ENCODE results near the gene LGALS4. TPM values are rescaled to one million over a fixed set of nuclear protein-coding genes. Genes with fewer than 3 reads are reported as not detected.
"Not testable (repeated sequence)": the region's sequence is repeated elsewhere in the genome, so short reads cannot be mapped to it uniquely, and the experiment has no call there.

The LGALS4 gene, protein sequence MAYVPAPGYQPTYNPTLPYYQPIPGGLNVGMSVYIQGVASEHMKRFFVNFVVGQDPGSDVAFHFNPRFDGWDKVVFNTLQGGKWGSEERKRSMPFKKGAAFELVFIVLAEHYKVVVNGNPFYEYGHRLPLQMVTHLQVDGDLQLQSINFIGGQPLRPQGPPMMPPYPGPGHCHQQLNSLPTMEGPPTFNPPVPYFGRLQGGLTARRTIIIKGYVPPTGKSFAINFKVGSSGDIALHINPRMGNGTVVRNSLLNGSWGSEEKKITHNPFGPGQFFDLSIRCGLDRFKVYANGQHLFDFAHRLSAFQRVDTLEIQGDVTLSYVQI
- 0.43 TPM in 1 of 2 replicates, not detected in the other for total RNA-seq

DNA sequence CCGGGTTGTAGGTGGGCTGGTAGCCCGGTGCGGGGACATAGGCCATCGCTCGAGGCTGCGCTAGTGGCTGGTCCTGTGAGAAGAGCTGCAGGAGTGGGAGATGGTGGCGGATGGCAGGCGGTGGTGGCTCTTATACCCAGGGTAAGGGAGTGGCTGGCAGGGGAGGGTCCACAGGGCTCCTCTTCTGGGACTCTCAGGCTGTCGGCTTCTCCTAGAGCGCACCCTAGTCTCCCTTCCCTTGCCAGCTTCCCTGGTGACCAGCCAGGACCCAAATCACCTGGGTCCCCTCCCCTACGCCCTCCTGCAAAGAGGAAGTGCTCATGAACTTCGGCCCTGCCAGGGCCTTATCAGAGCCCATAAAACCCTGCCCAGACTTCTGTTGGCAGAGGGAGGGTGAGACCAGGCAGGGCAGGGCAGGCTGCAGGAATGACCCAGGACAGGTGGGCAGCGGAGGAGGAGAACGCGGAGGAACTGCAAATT is at the start of gene LGALS4:
TSS of gene LGALS4 (minus strand) at position 105 of the 480 bp plus-strand sequence. CDS start at position 46, 59 bp downstream.
- no peak for DNase-seq (ENCODE audit: low read depth)
- H3K4me3 ChIP-seq (ENCODE audit: low read depth, low read length) = no peak within 1 kb of the TSS
- TF ChIP-seq, protein P1, sequence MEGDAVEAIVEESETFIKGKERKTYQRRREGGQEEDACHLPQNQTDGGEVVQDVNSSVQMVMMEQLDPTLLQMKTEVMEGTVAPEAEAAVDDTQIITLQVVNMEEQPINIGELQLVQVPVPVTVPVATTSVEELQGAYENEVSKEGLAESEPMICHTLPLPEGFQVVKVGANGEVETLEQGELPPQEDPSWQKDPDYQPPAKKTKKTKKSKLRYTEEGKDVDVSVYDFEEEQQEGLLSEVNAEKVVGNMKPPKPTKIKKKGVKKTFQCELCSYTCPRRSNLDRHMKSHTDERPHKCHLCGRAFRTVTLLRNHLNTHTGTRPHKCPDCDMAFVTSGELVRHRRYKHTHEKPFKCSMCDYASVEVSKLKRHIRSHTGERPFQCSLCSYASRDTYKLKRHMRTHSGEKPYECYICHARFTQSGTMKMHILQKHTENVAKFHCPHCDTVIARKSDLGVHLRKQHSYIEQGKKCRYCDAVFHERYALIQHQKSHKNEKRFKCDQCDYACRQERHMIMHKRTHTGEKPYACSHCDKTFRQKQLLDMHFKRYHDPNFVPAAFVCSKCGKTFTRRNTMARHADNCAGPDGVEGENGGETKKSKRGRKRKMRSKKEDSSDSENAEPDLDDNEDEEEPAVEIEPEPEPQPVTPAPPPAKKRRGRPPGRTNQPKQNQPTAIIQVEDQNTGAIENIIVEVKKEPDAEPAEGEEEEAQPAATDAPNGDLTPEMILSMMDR (IDR thresholded peaks at IDR 0.05; ENCODE audit: insufficient read depth, low read depth, low read length) = no peak

DNA sequence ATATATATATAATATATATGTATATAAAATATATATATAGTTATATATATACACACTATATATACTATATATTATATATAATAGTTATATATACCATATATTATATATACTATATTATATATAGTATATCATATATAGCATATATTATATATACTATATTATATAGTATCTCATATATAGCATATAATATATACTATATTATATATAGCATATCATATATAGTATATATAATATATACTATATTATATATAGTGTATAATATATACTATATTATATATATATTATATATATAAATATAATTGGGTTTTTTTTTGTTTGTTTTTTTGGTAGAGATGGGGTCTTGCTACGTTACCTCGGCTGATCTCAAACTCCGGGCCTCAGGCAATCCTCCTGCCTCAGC is 48.6 kb upstream of the LGALS4 start:
- H3K4me3 ChIP-seq (ENCODE audit: low read depth, low read length) = no peak overlapping the region
- no peak for DNase-seq (ENCODE audit: low read depth)
- TF ChIP-seq, protein P1 (IDR thresholded peaks at IDR 0.05; ENCODE audit: insufficient read depth, low read depth, low read length) = no peak

DNA sequence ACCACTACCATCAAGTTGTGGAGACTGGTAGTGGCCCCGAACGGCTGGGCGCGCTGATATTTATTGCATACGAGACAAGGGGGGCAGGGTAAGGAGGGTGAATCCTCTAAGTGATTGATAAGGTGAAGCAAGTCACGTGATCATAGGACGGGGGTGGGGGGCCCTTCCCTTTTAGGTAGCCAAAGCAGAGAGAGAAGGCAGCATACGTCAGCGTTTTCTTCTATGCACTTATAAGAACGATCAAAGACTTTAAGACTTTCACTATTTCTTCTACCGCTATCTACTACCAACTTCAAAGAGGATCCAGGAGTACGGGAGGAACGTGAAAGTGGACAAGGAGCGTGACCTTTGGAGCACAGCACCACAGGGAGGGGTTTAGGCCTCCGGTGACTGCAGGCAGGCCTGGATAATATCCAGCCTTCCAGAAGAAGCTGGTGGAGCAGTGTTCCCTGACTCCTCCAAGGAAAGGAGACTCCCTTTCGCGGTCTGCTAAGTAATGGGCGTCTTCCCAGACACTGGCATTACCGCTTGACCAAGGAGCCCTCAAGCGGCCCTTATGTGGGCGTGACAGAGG is 47.0 kb upstream of the LGALS4 start:
- peak; percentile 25 for DNase-seq (ENCODE audit: low read depth)
- not testable (repeated sequence) for H3K4me3 ChIP-seq (ENCODE audit: low read depth, low read length)

DNA sequence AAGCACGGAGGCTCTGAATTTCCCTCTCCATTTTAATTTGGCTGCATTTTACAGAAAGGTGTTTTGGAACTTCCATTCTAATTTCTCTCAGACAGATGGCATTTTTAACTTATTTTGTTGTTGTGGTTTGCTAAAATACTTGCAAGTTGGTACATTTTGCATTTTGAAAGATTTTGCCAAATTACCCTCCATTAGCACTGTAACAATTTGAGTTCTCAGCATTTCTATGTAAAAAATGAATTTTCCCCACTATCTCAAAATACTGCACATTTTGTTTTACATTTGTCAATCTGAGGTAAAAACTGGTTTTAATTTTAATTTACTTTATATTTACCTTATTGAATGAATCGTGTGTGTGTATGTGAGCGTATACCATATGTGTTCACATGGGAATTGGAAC is 44.1 kb upstream of the LGALS4 start:
- no peak overlapping the region for H3K4me3 ChIP-seq (ENCODE audit: low read depth, low read length)
- DNase-seq (ENCODE audit: low read depth) = no peak
- TF ChIP-seq, protein P1 (IDR thresholded peaks at IDR 0.05; ENCODE audit: insufficient read depth, low read depth, low read length) = no peak

DNA sequence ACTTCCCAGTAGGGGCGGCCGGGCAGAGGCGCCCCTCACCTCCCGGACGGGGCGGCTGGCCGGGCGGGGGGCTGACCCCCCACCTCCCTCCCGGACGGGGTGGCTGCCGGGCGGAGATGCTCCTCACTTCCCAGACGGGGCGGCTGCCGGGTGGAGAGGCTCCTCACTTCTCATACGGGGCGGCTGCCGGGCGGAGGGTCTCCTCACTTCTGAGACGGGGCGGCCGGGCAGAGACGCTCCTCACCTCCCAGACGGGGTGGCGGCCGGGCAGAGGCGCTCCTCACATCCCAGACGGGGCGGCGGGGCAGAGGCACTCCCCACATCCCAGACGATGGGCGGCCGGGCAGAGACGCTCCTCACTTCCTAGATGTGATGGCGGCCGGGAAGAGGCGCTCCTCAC is 43.0 kb upstream of the LGALS4 start:
- not testable (repeated sequence) for DNase-seq (ENCODE audit: low read depth); H3K4me3 ChIP-seq (ENCODE audit: low read depth, low read length)

DNA sequence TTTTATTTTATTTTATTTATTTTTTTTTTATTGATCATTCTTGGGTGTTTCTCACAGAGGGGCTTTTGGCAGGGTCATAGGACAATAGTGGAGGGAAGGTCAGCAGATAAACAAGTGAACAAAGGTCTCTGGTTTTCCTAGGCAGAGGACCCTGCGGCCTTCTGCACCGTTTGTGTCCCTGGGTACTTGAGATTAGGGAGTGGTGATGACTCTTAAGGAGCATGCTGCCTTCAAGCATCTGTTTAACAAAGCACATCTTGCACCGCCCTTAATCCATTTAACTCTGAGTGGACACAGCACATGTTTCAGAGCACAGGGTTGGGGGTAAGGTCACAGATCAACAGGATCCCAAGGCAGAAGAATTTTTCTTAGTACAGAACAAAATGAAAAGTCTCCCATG is 42.2 kb upstream of the LGALS4 start:
- H3K4me3 ChIP-seq (ENCODE audit: low read depth, low read length); DNase-seq (ENCODE audit: low read depth): not testable (repeated sequence)

DNA sequence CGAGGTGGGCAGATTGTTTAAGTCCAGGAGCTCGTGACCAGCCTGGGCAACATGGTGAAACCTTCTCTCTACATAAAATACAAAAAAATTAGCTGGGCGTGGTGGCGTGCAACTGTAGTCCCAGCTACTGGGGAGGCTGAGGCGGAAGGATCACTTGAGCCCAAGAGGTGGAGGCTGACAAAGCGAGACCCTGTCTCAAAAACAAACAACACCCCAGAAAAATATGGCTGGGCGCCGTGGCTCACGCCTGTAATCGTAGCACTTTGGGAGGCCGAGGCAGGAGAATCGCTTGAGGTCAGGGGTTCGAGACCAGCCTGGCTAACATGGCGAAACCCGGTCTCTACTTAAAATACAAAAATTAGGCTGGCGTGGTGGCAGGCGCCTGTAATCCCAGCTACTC is 40.5 kb upstream of the LGALS4 start:
- no peak for DNase-seq (ENCODE audit: low read depth)
- peak overlapping the region; percentile 87 for H3K4me3 ChIP-seq (ENCODE audit: low read depth, low read length)
- TF ChIP-seq, protein P1 (IDR thresholded peaks at IDR 0.05; ENCODE audit: insufficient read depth, low read depth, low read length) = no peak

DNA sequence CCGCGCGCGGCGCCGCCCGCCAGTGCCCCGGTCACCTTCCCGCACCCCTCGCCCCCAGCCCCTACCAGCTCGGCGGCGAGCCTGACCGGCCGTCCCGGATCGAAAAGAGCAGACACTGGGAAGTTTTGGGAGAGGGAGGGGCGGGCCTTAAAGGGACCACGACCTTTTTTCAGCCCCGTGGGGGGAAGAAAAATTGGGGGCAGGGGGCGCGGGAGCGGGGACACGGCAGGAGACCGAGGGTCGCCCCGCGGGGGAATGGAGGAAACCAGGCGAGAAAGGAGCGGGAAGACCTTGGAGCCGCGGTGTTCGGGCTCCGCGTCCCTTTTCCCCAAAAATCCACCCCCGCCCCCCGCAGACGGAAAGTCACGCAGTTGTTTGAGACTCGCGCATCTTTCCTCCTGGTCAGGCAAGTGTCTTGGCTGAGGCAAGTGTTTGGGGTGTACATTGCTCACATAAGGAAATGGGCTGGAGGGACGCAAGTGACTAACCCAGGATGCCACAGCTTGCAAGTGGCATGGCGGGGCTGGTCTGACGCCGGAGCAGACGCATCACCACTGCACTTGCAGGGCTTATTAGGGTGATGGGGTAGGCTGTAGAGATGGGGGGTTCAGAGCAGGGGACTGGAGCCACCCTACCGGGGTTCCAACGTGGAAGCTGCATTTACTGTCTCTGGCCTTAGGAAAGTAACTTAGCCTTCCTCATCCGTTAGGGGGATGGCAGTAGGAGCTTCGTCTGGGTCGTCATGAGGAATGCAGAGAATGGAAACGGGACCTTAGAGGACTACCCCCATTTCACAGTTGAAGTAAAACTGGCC is 39.7 kb upstream of the LGALS4 start:
- TF ChIP-seq, protein P1 (IDR thresholded peaks at IDR 0.05; ENCODE audit: insufficient read depth, low read depth, low read length) = no peak
- peak overlapping the region; percentile 87 for H3K4me3 ChIP-seq (ENCODE audit: low read depth, low read length)
- DNase-seq (ENCODE audit: low read depth) = peak; percentile 68

Measured in fibroblast of villous mesenchyme (primary cell).